ENCODE data around the gene CNIH2.
"Not testable (repeated sequence)": the region's sequence is repeated elsewhere in the genome, so short reads cannot be mapped to it uniquely, and the experiment has no call there.

Gene CNIH2

DNA sequence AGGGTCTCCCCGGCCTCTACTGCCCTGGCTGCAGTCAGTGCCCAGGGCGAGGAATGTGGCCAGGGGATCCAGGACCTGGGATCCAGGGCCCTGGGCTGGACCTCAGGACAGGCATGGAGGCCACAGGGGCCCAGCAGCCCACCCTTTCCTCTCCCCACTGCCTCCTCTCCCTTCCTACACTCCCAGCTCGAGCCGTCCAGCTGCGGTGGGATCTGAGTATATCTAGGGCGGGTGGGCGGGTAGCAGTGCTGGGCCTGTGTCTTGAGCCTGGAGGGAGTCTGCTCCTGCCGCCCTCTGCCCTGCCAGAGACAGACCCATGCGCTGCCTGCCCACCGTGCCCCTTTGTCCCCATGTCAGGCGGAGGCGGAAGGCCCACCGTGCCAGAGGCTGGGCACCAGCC, 1.4 kb upstream of the CNIH2 start:
- not testable (repeated sequence) for DNase-seq (ENCODE audit: low read depth in 2 of 2)

DNA sequence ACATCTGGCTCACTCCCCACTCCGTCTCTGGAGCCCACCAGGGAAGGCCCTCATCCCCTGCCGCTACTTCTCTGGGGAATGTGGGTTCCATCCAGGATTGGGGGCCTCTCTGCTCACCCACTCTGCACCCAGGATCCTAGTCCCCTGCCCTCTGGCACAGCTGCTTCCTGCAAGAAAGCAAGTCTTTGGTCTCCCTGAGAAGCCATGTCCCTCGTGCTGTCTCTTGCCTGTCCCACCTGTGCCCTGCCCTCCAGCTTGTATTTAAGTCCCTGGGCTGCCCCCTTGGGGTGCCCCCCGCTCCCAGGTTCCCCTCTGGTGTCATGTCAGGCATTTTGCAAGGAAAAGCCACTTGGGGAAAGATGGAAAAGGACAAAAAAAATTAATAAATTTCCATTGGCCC, 911 bp upstream of the CNIH2 start:
- DNase-seq (ENCODE audit: low read depth in 2 of 2): not testable (repeated sequence)

DNA sequence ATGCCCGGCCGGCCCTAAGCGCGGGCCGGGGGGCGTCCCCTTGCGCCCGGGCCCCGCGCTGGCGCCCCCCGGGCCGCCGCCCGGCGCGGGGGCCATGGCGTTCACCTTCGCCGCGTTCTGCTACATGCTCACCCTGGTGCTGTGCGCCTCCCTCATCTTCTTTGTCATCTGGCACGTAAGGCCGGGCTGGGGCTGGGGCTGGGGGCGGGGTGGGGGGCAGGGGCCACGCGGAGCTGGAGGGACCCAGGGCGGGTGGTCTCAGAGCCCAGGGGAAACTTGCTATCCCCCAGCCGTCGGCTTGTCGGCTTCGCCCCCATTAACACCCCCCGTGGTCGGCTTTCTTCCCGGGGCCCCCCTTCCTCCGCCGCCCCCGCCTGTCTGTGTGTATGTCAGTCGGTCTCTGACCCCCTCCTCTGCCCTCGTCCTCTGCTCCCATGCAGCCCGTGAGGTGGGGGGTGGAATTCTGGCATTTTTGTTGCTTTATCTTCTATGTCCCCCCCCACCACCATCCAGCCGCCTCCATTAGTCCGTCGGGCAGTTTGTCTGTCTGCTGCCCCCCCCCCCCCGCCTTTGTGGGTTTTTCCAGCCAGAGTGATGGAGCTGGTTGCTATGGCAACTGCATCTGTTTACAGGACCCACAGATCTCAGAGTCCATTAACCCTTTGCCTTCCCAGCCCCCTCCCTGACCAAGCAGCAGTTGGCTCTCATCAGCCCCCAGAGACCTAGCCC, 552 bp downstream of the CNIH2 start:
- no peak for DNase-seq (ENCODE audit: low read depth in 2 of 2)

DNA sequence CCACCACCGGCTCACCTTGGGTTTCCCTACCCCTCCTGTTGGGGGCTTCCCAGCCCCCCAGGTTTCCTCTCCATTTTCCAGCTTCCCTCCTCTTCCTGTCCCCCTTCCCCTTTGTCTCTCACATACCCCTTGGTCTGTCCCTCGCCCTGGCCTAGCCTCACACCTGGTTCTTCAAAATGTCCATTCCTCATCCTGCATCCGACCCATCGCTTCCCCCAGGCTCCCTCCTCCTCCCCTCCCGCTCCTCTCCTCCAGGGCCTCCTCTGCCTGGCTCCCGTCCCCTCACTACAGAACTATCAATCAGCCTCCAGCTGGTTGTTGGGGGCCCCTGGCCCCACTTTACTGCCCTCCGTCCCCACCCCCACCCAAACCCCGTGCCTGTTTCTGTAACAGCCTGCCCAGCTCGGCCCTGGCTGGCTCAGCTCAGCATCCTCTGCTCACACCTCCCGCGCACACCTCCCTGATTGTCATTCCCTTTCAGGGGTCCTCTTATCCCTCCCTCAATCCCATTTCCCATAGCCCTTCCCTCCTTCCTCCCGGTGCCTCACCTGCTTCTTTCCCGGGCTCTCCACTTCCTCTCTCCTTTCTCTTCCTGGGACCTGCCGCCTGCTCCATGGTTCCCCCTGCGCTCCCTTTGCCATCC, 1.2 kb downstream of the CNIH2 start:
- DNase-seq (ENCODE audit: low read depth in 2 of 2): no peak

DNA sequence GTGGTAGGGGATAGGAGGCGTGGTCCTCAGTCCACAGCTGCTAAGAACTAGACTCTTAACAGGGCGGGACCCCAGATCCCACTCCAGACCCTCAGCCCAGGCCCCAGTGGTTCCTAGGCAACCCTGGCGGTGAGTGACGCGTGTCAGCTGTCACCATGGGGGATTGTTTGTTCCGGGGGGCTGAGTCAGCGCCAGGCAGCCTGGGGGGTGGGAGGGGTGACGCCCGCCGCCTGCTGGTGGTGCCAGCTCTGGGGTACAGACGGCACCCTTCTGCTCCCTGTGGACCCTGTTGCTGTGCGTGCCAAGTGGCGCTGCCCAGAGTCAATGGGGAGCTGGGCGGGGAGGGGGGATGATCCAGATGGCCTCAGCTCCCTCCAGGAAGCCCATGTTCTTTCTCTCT, 2.5 kb downstream of the CNIH2 start:
- no peak for DNase-seq (ENCODE audit: low read depth in 2 of 2)

DNA sequence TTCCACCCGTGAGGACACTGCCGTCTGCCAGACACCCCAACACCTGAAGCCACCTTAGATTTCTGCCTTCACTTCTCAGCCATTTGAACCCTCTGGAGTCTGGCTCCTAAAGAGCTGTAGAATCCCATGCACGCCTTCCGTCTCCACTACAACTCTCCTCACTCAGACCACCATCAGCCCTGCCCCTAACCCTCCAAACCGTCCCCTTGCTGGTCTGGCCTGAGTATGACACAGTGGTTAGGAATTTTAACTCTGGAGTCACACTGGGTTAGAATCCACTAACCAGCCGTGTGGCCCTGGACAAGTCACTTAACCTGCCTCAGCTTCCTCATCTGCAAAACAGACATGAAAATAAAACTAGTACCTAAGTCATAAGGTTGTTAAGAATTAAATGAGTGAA, 3.0 kb downstream of the CNIH2 start:
- DNase-seq (ENCODE audit: low read depth in 2 of 2): no peak

DNA sequence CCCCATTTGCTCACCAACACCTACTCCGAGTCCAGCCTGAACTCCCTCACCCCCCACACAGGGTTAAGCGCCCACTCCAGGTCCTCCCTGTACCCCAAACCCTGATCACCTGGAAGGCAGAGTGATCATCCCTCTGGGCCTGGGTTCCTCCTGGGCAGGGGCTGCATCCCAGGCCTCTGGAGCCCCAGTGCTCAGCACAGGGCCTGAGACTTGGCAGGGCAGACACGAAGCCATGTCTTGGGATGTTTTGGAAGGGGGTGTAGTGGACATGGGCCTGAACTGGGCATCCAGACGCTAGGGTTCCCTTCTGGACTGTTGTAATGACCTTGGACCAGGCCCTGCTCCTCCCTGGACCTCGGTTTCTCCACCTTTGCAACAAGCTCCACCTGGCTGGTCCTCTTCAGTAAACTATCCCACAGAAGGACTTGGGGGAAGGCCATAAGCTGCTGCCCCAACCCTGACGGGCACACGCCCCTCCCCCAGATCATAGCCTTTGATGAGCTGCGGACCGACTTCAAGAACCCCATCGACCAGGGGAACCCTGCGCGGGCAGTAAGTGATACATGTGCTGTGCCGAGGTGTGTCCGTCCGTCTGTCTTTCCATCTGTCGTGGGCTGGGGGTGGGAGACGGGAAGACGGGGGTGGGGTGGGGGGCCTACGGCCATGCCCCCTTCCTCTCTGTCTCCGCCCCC, 3.9 kb downstream of the CNIH2 start:
- DNase-seq (ENCODE audit: low read depth in 2 of 2): no peak

DNA sequence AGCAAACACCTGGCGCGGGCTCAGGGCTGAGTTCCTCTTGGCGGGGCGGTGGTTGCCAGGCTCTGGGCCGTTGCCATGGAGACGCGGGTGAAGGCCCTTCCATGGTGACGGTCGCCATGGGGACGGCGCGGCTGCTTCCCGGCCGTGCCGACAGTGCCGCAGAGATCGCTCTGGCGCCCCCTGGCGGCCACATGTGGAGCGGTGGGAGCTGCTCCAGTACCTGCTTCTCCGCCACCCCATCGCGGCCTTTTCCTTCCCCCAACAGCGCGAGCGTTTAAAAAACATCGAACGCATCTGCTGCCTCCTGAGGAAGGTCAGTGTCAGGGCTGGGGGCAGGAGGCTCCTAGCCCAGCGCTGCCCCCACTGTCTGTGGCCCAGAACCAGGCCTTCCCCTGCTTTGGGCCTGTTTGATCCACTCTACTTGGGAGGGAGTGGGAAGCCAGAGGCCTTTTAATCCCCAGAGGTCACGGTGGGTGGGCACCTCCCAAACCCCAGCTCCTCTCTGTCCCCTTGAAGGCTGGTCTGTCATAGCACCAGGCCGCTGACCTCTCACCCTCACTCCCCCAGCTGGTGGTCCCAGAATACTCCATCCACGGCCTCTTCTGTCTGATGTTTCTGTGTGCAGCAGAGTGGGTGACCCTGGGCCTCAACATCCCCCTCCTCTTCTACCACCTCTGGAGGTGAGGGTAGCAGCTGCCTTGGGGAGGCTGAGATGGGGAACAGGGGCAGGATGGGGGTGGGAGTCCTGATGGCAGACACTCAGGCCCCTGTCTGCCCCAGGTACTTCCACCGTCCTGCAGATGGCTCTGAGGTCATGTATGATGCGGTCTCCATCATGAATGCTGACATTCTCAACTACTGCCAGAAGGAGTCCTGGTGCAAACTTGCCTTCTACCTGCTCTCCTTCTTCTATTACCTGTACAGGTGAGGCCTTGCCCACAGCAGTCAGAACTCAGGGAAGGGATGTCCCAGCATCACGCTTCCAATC, 4.8 kb downstream of the CNIH2 start:
- peak; percentile 92 to 98 for DNase-seq (ENCODE audit: low read depth in 2 of 2)

DNA sequence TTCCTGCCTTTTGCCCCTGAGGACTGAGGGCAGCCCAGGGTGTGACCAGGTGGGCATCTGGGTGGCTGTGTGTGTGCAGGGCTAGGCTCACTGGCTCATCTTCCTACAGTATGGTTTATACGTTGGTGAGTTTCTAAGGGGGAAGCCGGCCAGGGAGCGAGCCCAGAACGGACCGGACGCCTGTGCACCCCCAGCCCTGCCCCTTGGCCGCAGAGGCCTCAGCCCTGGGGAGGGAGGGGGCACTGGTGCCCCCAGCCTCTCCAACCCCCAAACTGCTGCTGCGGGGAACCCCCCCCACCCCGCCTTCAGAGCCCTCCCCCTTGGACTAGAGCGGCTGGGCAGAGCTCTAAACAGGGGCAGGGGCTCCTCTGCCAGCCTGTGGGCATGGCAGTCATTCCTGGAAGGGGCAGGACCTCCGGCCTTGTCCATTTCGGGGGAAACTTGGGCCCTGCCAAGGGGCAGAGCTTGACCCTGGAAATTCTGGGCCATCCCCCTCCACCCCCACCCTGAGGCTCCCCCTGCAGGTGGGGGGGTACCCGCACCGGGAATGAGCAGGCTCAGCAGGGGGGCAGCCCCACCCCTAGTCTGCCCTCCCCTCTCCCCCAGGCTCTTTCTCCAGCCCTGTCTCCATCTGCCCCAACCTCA, 5.6 kb downstream of the CNIH2 start:
- DNase-seq (ENCODE audit: low read depth in 2 of 2): no peak

DNA sequence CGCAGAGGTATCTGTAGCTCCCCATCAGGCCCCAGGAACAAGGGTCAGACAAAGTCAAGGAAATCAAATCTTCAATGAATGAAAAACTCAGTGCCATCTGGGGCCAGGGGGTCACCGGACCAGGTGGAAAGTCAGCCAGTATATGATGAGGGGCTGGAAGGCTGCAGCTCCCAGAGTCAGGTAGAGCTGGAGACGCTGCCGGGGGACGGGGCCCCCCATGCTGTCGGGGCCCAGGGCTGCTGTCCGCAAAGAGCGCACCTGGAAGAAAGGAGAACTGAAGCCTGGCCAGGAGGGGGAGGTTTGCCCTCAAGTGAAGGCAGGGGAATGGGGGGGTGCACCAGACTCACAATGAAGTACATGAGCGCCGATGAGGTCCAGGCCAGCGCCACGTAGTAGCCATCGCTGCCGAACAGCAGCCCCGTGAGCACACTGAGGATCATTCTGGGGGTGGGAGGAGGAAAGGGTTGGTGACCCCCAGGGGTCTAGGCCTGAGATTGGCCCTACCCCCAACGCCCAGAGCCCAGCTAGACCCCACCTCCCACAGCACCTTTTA, 6.6 kb downstream of the CNIH2 start:
- DNase-seq (ENCODE audit: low read depth in 2 of 2): no peak

DNA sequence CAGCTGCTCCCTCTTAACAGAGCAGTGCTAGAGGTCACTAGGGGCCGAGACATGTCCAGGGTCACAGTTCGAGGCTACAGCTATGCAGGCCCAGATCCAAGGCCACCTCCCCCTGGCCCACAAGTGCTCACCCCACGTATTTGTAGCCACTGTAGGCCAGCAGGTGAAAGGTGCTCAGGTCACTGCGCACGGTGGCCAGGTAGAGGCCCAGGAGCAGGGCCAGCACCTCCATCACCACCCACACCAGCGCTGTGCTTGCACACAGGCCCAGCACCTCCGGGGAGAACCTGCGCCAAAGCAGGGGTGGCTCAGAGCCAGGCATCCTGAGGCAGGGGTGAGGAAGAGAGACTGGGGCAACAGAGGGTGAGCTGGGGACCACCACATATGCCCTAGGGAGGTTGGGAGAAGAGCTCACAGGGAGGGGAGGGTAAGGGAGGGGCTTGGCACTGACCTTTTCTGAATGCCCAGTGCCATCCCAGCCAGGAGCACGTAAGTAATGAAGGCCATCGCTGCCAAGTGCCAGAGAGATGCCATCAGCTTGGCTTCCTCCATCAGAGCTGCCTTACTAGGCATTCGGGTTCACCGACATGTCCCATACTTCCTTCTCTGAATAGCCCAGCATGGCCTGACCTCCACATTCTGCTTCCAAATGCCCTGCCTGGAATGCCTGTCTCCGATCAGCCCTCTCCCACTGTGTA, 7.4 kb downstream of the CNIH2 start:
- DNase-seq (ENCODE audit: low read depth in 2 of 2): no peak

DNA sequence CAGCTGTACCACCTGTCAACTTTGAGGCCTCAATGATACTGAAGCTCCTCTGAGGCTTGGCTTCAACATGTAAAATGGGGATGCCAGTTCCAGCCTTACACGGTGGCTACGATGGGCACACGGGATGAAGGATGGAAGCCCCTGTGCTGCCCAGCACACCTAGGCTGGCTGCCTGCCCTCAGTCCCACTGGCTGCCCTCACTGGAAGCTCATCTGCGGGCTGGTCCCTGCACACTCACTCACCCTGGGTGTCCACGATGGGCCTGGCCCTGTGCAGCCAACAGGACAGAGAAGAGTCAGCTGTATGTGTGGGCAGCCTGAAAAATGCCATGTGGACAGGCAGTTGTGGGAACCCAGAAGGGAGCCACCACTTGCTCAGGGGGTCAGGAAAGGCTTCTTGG, 8.7 kb downstream of the CNIH2 start:
- no peak for DNase-seq (ENCODE audit: low read depth in 2 of 2)

DNA sequence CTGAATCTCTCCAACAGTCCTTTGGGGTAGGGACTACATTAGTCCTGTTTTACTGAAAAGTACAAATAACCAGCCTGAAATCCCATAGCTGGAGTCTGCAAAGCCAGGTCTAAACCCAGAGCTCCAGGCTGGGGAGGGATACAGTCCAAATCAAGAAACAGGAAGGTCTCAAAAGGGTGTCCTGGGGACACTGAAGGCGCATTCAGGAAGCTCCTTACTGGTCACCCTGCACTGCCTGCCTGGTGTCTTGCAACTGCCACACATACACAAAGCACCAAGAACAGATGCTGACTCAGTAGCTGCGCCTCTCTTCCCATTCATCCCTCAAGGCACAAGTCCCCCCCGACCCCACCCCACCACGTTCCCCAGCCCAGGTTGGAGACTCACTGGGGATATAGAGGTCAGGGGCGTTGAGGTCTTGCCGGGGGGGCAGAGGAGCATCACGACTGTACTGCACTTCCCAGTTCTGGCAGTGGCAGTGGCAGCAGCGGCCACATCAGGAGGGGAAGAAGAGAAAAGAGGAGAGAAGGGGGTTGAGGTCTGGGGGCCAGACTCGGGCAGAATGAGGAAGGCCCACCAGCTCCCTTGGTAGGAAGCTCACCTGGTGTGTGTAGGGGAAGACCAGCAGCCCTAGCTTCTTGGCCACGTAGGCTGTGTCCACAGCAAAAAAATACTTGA, 9.4 kb downstream of the CNIH2 start:
- no peak for DNase-seq (ENCODE audit: low read depth in 2 of 2)

DNA sequence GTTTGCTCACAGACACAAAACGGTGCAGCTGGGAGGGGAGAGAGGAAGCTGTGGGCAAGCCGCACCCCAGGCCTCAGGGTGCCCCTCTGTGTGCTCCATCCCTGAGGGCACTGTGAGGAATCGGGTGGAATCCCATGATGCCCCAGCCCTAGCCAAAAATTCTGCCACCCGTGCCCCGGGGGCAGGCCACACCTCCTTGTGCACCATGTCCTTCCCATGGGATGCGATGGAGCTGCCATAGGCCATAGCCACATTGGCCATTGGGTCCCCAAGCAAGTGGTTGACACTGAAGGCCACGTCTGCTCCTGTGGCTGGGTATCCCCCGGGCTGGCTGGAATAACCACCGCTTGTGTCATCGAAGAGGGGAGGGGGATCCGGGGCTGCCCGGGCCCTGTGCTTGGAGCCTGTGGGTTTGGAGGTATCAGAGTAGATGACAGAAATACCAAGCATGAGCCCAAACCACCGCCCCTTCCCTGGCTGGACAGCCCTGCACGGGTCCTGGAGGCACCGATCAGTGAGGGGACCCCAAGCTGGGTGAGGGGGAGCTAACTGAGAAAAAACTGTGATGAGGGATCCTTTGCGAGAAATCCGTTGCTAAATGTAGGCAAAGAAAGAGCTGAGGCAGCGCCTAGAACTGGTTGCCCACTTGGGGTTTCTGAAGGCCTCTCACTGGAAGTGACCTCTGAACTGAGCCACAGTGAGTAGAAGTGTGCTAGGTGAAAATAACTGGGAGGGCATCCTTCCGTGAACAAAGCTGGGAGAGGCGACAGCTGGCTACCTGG, 10.1 kb downstream of the CNIH2 start:
- no peak for DNase-seq (ENCODE audit: low read depth in 2 of 2)

DNA sequence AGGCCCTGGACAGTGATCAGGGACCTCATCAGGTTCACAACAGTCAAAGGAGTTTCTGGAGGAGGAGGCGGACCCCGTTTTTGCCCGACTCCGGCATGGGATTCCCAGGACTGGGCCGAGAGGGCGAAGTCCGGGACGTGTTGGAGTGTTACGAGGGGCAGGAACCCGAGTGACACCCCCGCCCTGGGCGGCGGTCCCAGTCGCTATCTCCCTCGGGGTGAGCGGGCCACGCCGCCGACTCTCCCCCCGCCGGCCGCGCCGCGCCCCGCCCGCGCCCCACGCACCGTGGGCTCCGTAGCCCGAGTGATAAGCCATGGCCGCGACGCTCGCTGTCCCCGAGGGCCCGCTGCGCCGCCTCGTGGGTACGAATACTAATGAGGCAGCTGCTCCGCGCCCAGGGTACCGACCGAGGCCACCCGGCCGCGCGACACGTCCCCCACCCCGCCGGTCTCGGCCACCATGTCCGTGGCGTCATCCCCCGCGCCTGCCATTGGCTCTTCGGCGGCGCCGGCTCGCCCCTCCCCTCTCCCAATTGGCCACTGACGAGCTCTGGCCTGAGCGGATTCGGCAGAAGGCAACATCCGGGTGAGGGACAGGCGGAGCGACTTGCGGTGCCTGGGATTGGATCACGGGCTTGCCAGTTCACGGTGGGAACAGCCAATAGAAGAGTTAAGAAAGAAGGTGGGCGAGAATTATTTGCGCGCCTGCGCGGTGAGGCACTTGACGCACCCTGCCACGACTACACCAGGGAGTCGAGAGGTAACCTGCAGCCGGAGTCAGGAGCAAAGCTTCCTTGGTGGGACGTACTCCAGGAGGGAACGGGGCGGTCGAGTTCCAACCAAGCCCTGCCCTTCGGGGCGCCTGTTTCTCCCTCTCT, 10.9 kb downstream of the CNIH2 start, which contains the start of gene YIF1A:
TSS of gene YIF1A (minus strand) at position 473 of the 877 bp plus-strand sequence. CDS start at position 315, 158 bp downstream.
- DNase-seq (ENCODE audit: low read depth in 2 of 2): peak; percentile 98

DNA sequence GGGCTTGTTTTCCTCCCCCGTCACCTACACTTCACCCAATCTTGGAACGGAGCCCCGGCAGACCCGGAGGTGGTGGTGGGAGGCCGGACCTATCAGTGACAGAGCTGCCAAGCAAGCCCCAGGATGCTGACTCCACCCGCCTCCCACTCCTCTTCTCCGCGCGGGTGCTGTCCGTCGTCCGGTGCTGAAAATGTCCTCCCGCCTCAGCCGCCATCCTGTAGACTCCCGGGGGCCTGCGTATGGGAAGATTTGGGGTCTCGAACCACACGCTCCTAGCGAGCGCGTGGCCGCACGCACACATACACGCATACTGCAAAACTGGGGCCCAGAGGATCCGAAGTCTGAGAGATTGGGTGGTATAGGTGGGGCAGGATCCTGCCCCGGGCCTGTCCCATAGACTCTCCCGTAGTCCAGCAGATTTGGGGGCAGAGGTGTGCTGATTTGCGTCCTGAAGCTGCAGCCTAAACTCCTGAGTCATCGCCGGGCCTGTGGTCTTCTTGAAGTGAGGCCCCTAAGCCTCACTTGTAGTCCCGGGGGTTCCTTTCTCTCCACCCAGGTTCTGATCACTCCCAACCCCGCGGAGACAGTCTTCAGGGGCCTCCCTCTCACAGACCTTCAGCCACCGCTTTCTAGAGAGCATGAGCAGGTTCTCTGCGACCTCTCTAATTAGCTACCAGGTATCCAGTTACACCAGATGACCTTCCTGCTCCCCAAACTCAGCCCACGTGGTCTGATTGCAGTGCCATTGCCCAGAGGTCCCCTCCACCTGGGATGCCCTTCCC, 11.8 kb downstream of the CNIH2 start:
- peak; percentile 65 to 71 for DNase-seq (ENCODE audit: low read depth in 2 of 2)

DNA sequence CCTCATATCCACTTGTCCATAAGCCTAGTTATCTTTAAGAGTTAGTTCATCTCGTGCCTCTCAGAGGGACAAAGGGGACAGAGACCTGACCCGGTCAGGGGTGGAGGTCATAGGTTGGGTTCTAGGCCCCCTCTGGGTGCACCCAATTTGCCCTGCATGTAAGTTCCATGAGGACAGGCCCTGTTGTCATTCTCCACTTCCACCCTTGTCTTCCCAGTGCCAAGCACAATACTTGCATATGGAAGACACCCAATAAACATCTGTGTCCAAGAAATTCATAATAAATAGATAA, 12.3 kb downstream of the CNIH2 start:
- DNase-seq (ENCODE audit: low read depth in 2 of 2): no peak

Measured in stimulated activated CD8-positive, alpha-beta memory T cell treated with anti-CD3 and anti-CD28 coated beads, Interleukin-7, amount 100 ng/mL, for 4 hours (primary cell).